Neuronal stem cell (in vitro differentiated cells): ENCODE results near the gene THNSL1.

Experiments used
- DNase-seq: peaks from one replicate; pipeline ENCODE4 v3.0.0-alpha.2; 2013; ENCODE audit warnings: low spot score
- H2AFZ ChIP-seq: one replicate; pipeline ENCODE4 v1.6.1; 2013; ENCODE audit warnings: mild to moderate bottlenecking, low read length, inconsistent platforms
- H2AK5ac ChIP-seq: 2 replicates; pipeline ENCODE4 v1.6.1; 2013; ENCODE audit warnings: low read depth, mild to moderate bottlenecking, inconsistent platforms, low read length, moderate library complexity, mixed read lengths
- H2BK120ac ChIP-seq: 2 replicates; pipeline ENCODE4 v1.6.1; 2013; ENCODE audit warnings: low read depth, mild to moderate bottlenecking, inconsistent platforms, low read length, moderate library complexity, mixed read lengths
- H2BK12ac ChIP-seq: one replicate; pipeline ENCODE4 v1.6.1; 2013; ENCODE audit warnings: low read length, inconsistent platforms
- H2BK15ac ChIP-seq: 2 replicates; pipeline ENCODE4 v1.6.1; 2013; ENCODE audit warnings: mild to moderate bottlenecking, low read length, inconsistent platforms, mixed read lengths
- H2BK5ac ChIP-seq: one replicate; pipeline ENCODE4 v1.6.1; 2013; ENCODE audit warnings: inconsistent platforms, mild to moderate bottlenecking, low read length, moderate library complexity
- H3K14ac ChIP-seq: one replicate; pipeline ENCODE4 v1.6.1; 2013; ENCODE audit warnings: low read length, inconsistent platforms
- H3K18ac ChIP-seq: 2 replicates; pipeline ENCODE4 v1.6.1; 2013; ENCODE audit warnings: low read length, inconsistent platforms
- H3K23ac ChIP-seq: 2 replicates; pipeline ENCODE4 v1.6.1; 2013; ENCODE audit warnings: low read depth, mild to moderate bottlenecking, mixed read lengths, low read length, inconsistent platforms; ENCODE audit not compliant: poor library complexity
- H3K27ac ChIP-seq: replicated peaks from 3 replicates; pipeline ENCODE4 v1.5.1; 2013; ENCODE audit warnings: low read length, inconsistent platforms
- H3K27me3 ChIP-seq, 3 experiments: 2 replicates each; pipeline ENCODE4 v1.6.1; 2013; ENCODE audit warnings: low read length in 3 of 3, mild to moderate bottlenecking in 2 of 3, inconsistent platforms in 1 of 3, low read depth in 1 of 3, mixed read lengths in 1 of 3, moderate library complexity in 1 of 3; ENCODE audit not compliant: control insufficient read depth in 3 of 3, insufficient read depth in 3 of 3
- H3K36me3 ChIP-seq, 2 donors: replicated peaks in 1 of 2; 2 replicates each; pipeline ENCODE4 v1.6.1; 2013; ENCODE audit warnings: low read length in 2 of 2; ENCODE audit not compliant: control insufficient read depth in 2 of 2, insufficient read depth in 2 of 2
- H3K4ac ChIP-seq: 2 replicates; pipeline ENCODE4 v1.6.1; 2013; ENCODE audit warnings: inconsistent platforms, mild to moderate bottlenecking, low read length, moderate library complexity
- H3K4me1 ChIP-seq, 2 donors: 1 replicate in 1 of 2; 2 replicates in 1 of 2; pipeline ENCODE4 v1.6.1; 2013; ENCODE audit warnings: low read length in 2 of 2, low read depth in 1 of 2; ENCODE audit not compliant: control insufficient read depth in 2 of 2, insufficient read depth in 1 of 2
- H3K4me2 ChIP-seq: one replicate; pipeline ENCODE4 v1.6.1; 2013; ENCODE audit warnings: mild to moderate bottlenecking, low read length, inconsistent platforms; ENCODE audit not compliant: insufficient read depth, poor library complexity, severe bottlenecking
- H3K4me3 ChIP-seq, 2 donors: 2 replicates each; pipeline ENCODE4 v1.5.1; 2013; ENCODE audit warnings: low read length in 2 of 2, mild to moderate bottlenecking in 2 of 2, inconsistent platforms in 1 of 2, moderate library complexity in 1 of 2
- H3K79me1 ChIP-seq: one replicate; pipeline ENCODE4 v1.6.1; 2013; ENCODE audit warnings: low read depth, mild to moderate bottlenecking, inconsistent platforms, low read length, moderate library complexity
- H3K9ac ChIP-seq: one replicate; pipeline ENCODE4 v1.6.1; 2013; ENCODE audit warnings: mild to moderate bottlenecking, low read depth, low read length, inconsistent platforms; ENCODE audit not compliant: poor library complexity
- H3K9me3 ChIP-seq, 2 donors: replicated peaks in 1 of 2; 2 replicates each; pipeline versions ENCODE3 to v1.6.1; 2013; ENCODE audit warnings: low read length in 2 of 2, mild to moderate bottlenecking in 2 of 2, inconsistent platforms in 1 of 2, low read depth in 1 of 2, mixed read lengths in 1 of 2, moderate library complexity in 1 of 2; ENCODE audit not compliant: control insufficient read depth in 2 of 2, insufficient read depth in 1 of 2
- H4K8ac ChIP-seq: one replicate; pipeline ENCODE4 v1.6.1; 2013; ENCODE audit warnings: low read depth, mild to moderate bottlenecking, inconsistent platforms, low read length, moderate library complexity
- H4K91ac ChIP-seq: one replicate; pipeline ENCODE4 v1.6.1; 2013; ENCODE audit warnings: low read length, low read depth, mild to moderate bottlenecking, inconsistent platforms; ENCODE audit not compliant: poor library complexity
- WGBS, 2 donors: extraction: QIAGEN DNeasy Blood & Tissue Kit; methylation state at CpG; one replicate each; pipeline ENCODE4 v1.1.7; 2013; ENCODE audit warnings: missing lambda C conversion rate in 2 of 2, mixed read lengths in 1 of 2; ENCODE audit not compliant: insufficient read length in 2 of 2, insufficient replicate concordance in 1 of 2; ENCODE audit errors: extremely low coverage in 2 of 2; 5-methylcytosine and 5-hydroxymethylcytosine counted together

The THNSL1 gene

GRCh38 chr10:25036381-25036780 lies 20.0 kb downstream of the THNSL1 start:
- no peaks in the 10 kb centered on the region for H3K79me1 ChIP-seq
- H2BK120ac ChIP-seq, result no peak overlapping the region
- H2AK5ac ChIP-seq, result no peak overlapping the region
- peaks cover 0 to 3% of the 10 kb centered on the region in 2 donors for H3K4me1 ChIP-seq
- no peak overlapping the region for H3K18ac ChIP-seq
- no peak overlapping the region for H3K9ac ChIP-seq
- H2AFZ ChIP-seq, result no peak overlapping the region
- H4K8ac ChIP-seq, result no peak overlapping the region
- no peak overlapping the region for H2BK5ac ChIP-seq
- no CpG with 5 or more reads among the region's 3 CpGs for WGBS, 2 donors
- no peak overlapping the region for H2BK15ac ChIP-seq
- no peaks in the 10 kb centered on the region for H3K27me3 ChIP-seq
- H3K9me3 ChIP-seq, result no peaks in the 10 kb centered on the region
- H3K36me3 ChIP-seq, result no peaks in the 10 kb centered on the region
- H2BK12ac ChIP-seq, result no peak overlapping the region
- no peak overlapping the region for H3K4me3 ChIP-seq
- H3K14ac ChIP-seq, result no peak overlapping the region
- H3K27ac ChIP-seq, result no peak overlapping the region
- H3K4me2 ChIP-seq, result no peak overlapping the region
- no peak for DNase-seq
- no peak overlapping the region for H3K23ac ChIP-seq
- H4K91ac ChIP-seq, result no peak overlapping the region
- H3K4ac ChIP-seq, result no peak overlapping the region

- Histone ChIP-seq H3K14ac (no peak overlapping the region), H2AK5ac (no peak overlapping the region), H3K4ac (no peak overlapping the region), H4K91ac (no peak overlapping the region), H3K27me3 (no peaks in the 10 kb centered on the region), H3K4me1 (peaks cover 0 to 3% of the 10 kb centered on the region in 2 donors), H2AFZ (no peak overlapping the region), H3K79me1 (no peaks in the 10 kb centered on the region), H3K4me2 (no peak overlapping the region), H2BK12ac (no peak overlapping the region), H3K27ac (no peak overlapping the region), H2BK15ac (no peak overlapping the region), H3K18ac (no peak overlapping the region), H2BK5ac (no peak overlapping the region), H4K8ac (no peak overlapping the region), H3K9ac (no peak overlapping the region), H3K9me3 (no peaks in the 10 kb centered on the region), H3K23ac (no peak overlapping the region), H3K36me3 (no peaks in the 10 kb centered on the region), H3K4me3 (no peak overlapping the region), H2BK120ac (no peak overlapping the region)
- DNase-seq, result no peak
- WGBS, 2 donors, result no CpG with 5 or more reads among the region's 2 CpGs
Measured at GRCh38 chr10:25038325-25038724, 21.9 kb downstream of the THNSL1 start.

- Histone ChIP-seq H2AK5ac (no peak overlapping the region), H3K4me1 (peaks cover 0 to 3% of the 10 kb centered on the region in 2 donors), H3K4me2 (no peak overlapping the region), H3K27me3 (no peaks in the 10 kb centered on the region), H2AFZ (no peak overlapping the region), H2BK15ac (no peak overlapping the region), H3K79me1 (no peaks in the 10 kb centered on the region), H3K36me3 (no peaks in the 10 kb centered on the region), H4K91ac (no peak overlapping the region), H2BK12ac (no peak overlapping the region), H3K23ac (no peak overlapping the region), H3K9me3 (no peaks in the 10 kb centered on the region), H3K27ac (no peak overlapping the region), H3K4ac (no peak overlapping the region), H3K9ac (no peak overlapping the region), H2BK5ac (no peak overlapping the region), H3K4me3 (no peak overlapping the region), H3K18ac (no peak overlapping the region), H3K14ac (no peak overlapping the region), H4K8ac (no peak overlapping the region), H2BK120ac (no peak overlapping the region)
- DNase-seq, result no peak
Measured at GRCh38 chr10:25039531-25039930, 23.1 kb downstream of the THNSL1 start.

GRCh38 chr10:25046641-25047040 lies 30.2 kb downstream of the THNSL1 start:
- H2AK5ac ChIP-seq, result no peak overlapping the region
- no peak overlapping the region for H2BK120ac ChIP-seq
- peaks cover 0 to 7% of the 10 kb centered on the region in 2 donors for H3K9me3 ChIP-seq
- H4K8ac ChIP-seq, result no peak overlapping the region
- H4K91ac ChIP-seq, result no peak overlapping the region
- no peak overlapping the region for H3K23ac ChIP-seq
- H3K27me3 ChIP-seq, result no peaks in the 10 kb centered on the region
- H2BK15ac ChIP-seq, result no peak overlapping the region
- no peaks in the 10 kb centered on the region for H3K79me1 ChIP-seq
- no peak overlapping the region for H3K27ac ChIP-seq
- H3K4me1 ChIP-seq, result no peaks in the 10 kb centered on the region
- H3K9ac ChIP-seq, result no peak overlapping the region
- H3K36me3 ChIP-seq, result no peaks in the 10 kb centered on the region
- no CpG with 5 or more reads among the region's 1 CpG for WGBS, 2 donors
- no peak overlapping the region for H2BK12ac ChIP-seq
- no peak overlapping the region for H3K4me2 ChIP-seq
- H3K18ac ChIP-seq, result no peak overlapping the region
- no peak overlapping the region for H2BK5ac ChIP-seq
- no peak overlapping the region for H2AFZ ChIP-seq
- no peak overlapping the region for H3K14ac ChIP-seq
- H3K4me3 ChIP-seq, result no peak overlapping the region
- no peak for DNase-seq
- no peak overlapping the region for H3K4ac ChIP-seq
